Measurements from ENCODE around the gene PDPN. TPM values are rescaled to one million over a fixed set of nuclear protein-coding genes. Genes with fewer than 3 reads are reported as not detected.

PDPN gene
- total and polyA plus RNA-seq, 9 of the 15 experiments (the other 6 are each of a cell fraction or from before 2014, with no cell fraction given): 0.11 TPM; not detected in 8

- Histone ChIP-seq H3K9ac (ENCODE audit: insufficient read depth in 1 of 2, low read depth in 2 of 2, low read length in 2 of 2) (no peak overlapping the region; a peak in 1 of 4 replicates), H3K27me3 (ENCODE audit: control insufficient read depth in 2 of 2, insufficient read depth in 2 of 2, low read length in 2 of 2) (peaks cover 41 to 60% of the 10 kb centered on the region in 2 experiments), H3K4me1 (replicated peaks in 1 of 2; ENCODE audit: control insufficient read depth in 2 of 2, insufficient read depth in 2 of 2, low read length in 2 of 2) (peaks cover 0 to 4% of the 10 kb centered on the region in 2 experiments; a peak in 1 of 5 replicates), H3K9me3 (replicated peaks; ENCODE audit: control insufficient read depth, insufficient read depth, low read depth, low read length) (no peaks in the 10 kb centered on the region), H3K79me2 (ENCODE audit: control insufficient read depth, insufficient read depth, low read length) (no peaks in the 10 kb centered on the region), H3K4me3 (no peak overlapping the region), H2AFZ (ENCODE audit: low read depth, low read length) (no peak overlapping the region), H3K27ac (ENCODE audit: extremely low read depth, low read depth, low read length) (no peak overlapping the region), H3K36me3 (ENCODE audit: control insufficient read depth, insufficient read depth, low read length) (no peaks in the 10 kb centered on the region), H3K4me2 (ENCODE audit: insufficient read depth, low read length) (no peak overlapping the region), H4K20me1 (replicated peaks; ENCODE audit: control insufficient read depth, insufficient read depth, low read length) (no peaks in the 10 kb centered on the region; the same call in 1 of the 2 replicates), H3K9me1 (ENCODE audit: control insufficient read depth, insufficient read depth, low read length) (no peaks in the 10 kb centered on the region)
- BruUV-seq (replicated peaks): no TSS peak
- intact Hi-C loops (cut with micrococcal nuclease) (no loop called here), in situ Hi-C loops (cut with MboI) (no loop called here)
- WGBS (ENCODE audit: insufficient coverage, low coverage, missing lambda C conversion rate): 7% methylated on average over 47 of the region's 47 CpGs
- ATAC-seq (no peak), DNase-seq (ENCODE audit: extremely low read depth in 1 of 4, low spot score in 3 of 4) (no peak), FAIRE-seq (no peak)
- ChIA-PET POLR2A (interaction anchor here (0.8 kb wide), 1 partner anchor 9 kb away, joined by 3 read pairs; no protein-coding TSS in a partner anchor), CTCF (ENCODE audit: low intra/inter-chr PET ratio) (no interaction called here)
- TF ChIP-seq CC2D1A (IDR thresholded peaks at IDR 0.05): no peak
- no peak for TF ChIP-seq CBX3 (IDR thresholded peaks at IDR 0.05; ENCODE audit: borderline replicate concordance in 1 of 2, low read length in 2 of 2)
- no peak for TF ChIP-seq MTA3 (IDR thresholded peaks at IDR 0.05; ENCODE audit: borderline replicate concordance)
- no peak for TF ChIP-seq HDGF (IDR thresholded peaks at IDR 0.05)
- no peak for TF ChIP-seq ZNF174 (CRISPR knock-in tag; IDR thresholded peaks at IDR 0.05)
- TF ChIP-seq ETV1 (tag; conservative IDR thresholded peaks at IDR 0.05; ENCODE audit: low read depth): no peak
- TF ChIP-seq KLF13 (tag; IDR thresholded peaks at IDR 0.05; ENCODE audit: borderline replicate concordance, low read depth): no peak
- no peak for TF ChIP-seq MXD1 (CRISPR knock-in tag; IDR thresholded peaks at IDR 0.05; ENCODE audit: borderline replicate concordance, poor library complexity, severe bottlenecking)
- no peak for TF ChIP-seq CXXC5 (CRISPR knock-in tag; IDR thresholded peaks at IDR 0.05)
These were observed 547 bp downstream of the PDPN start for GRCh38 chr1:13583966-13584791.

Measured in K562 (cell line).